ENCODE data around the gene TANGO2.

TANGO2 gene

GRCh38 chr22:20089977-20090729 is 69.2 kb downstream of the TANGO2 start:
- DNase-seq, result no peak

- no peak for DNase-seq
Observed at GRCh38 chr22:20090730-20091240, 69.9 kb downstream of the TANGO2 start.

GRCh38 chr22:20091690-20092476 is 71.0 kb downstream of the TANGO2 start:
- no peak for DNase-seq

GRCh38 chr22:20092477-20092854 is 71.6 kb downstream of the TANGO2 start:
- no peak for DNase-seq

GRCh38 chr22:20093418-20094196 is 72.7 kb downstream of the TANGO2 start:
- DNase-seq, result no peak

GRCh38 chr22:20094197-20094807 is 73.4 kb downstream of the TANGO2 start:
- DNase-seq, result no peak

DNA sequence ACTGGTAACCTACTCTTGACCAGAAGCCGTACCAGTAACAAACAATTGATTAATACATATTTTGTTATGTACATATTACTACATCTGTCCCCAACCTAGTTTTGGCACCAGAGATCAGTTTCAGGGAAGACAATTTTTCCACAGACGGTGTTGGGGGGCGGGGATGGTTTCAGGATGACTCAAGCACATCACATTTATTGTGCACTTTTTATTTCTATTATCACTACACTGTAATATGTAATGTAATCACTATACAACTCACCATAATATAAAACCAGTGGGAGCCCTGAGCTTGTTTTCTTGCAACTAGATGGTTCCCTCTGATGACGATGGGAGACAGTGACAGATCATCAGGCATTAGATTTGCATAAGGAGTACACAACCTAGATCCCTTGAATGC is 74.6 kb downstream of the TANGO2 start:
- DNase-seq, result no peak

GRCh38 chr22:20096574-20097420 is 75.9 kb downstream of the TANGO2 start:
- DNase-seq, result no peak

DNA sequence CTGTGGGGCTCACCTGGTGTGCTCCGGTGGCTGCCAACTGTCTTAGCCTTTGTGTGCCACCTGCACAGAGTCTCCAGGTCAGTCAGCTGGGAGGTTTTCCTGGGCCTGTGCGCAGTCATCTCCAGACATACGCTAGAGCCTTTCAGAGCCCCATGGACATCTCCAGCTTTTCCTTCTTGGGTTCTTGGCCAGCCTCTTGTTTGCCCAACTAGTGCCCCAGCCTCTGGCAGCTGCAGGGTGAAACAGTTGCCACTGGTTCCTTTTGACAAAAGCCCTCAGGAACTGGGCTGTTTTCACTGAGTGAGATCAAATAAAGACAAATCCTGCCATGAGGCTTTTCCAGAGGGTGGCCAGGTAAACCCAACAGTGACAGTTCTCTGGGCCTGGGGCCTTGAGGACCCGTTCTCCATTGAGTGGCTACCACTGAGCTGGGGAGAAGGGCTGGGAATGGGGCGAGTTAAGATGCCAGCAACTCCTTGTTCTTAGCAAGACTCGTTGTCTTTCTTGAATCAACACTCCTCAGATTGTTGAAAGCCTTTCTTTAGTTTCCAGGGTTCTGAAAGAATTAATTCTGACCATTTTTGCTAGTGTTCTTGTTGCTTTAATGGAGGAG is 78.3 kb downstream of the TANGO2 start:
- DNase-seq, result no peak

DNA sequence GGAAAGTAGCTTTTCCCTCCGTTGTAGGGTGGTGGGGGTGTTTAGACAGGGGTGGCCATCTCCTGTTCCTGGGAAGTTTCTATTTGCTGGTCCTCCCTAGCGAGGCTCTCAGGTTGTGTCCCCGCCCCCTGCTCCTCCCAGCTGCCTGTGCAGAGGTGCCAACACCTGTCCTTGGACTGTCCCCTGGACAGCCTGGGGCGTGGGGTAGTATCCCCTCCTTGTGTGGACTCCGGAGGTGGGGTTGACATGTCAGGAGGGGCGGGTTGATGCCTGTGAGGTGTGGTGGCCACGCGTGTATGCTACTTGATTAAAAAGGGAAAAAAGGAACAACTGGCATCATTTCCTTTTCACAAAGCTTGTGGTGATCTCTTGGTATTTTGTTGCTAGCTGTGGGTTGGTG is 80.7 kb downstream of the TANGO2 start:
- no peak for DNase-seq

DNA sequence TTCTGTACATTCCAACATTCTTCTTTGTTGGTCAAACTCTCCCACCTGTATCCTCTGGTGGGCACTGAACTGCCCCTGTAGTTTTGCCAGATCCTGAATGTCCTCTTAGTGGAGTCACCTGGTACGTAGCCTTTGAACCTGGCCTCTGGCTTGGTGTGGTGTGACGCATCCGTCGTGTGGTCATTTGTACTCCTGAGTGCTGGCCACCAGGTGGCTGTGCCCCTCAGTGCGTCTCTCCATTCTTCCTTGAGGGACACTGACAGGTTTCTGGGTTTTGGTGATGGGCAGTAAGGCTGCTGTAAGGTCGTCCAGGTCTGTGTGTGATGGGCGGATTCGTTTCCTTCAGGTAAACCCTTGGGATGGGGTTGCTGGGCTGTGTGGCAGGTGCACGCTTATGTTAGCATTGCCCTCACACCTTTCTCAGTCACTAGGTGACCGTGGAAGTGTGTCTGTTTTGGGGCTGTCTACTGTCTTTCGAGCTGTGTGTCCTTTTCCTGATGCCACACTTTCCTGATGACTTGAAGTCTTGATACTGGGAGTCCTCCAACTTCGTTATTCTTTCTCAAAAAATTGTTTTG is 81.4 kb downstream of the TANGO2 start:
- DNase-seq, result no peak

- no peak for DNase-seq
Observed at GRCh38 chr22:20105456-20106204, 84.7 kb downstream of the TANGO2 start.

- DNase-seq, result no peak
Observed at GRCh38 chr22:20106205-20106848, 85.4 kb downstream of the TANGO2 start.

DNA sequence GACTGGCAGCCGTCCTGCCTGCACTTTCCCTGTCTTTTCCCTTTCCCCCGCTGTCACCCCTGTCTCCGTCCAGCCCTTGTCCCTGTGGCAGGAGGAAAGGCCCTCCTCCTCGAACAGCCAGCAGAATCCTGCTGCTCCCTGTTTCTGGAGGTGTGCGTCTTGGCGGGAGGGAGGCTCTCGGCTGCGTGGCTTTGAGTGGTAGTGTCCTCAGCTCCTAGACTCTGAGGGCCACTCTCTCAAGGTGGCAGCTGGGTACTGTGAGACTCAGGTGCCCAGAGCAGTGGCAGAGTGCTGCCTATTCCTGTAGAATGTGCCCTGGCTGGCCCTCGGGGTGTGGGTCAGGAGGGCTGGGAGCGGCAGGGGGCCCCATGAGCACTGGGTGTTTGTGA is 85.9 kb downstream of the TANGO2 start:
- no peak for DNase-seq

DNA sequence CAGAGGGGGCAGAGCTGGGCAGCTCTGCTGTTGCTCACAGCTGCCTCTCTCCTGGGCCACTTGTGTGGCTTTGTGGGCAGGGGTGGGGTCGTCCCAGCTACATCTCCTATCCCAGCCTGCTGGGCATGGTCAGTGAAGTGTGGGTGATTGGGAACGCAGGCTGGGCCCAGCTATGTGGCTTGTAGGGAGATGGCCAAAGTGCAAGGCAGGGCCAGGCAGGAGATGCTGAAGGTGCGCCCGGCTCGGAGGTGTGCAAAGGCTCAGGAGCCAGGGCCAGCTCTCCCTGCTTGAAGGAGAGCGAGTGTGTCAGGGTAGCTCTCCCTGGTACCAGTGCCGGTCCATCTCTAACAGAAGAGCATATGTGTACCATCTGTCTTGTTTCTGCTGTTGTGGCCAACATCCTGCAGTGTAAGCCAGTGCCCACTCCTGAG is 86.6 kb downstream of the TANGO2 start:
- no peak for DNase-seq

GRCh38 chr22:20107951-20108756 is 87.2 kb downstream of the TANGO2 start:
- DNase-seq, result no peak

DNA sequence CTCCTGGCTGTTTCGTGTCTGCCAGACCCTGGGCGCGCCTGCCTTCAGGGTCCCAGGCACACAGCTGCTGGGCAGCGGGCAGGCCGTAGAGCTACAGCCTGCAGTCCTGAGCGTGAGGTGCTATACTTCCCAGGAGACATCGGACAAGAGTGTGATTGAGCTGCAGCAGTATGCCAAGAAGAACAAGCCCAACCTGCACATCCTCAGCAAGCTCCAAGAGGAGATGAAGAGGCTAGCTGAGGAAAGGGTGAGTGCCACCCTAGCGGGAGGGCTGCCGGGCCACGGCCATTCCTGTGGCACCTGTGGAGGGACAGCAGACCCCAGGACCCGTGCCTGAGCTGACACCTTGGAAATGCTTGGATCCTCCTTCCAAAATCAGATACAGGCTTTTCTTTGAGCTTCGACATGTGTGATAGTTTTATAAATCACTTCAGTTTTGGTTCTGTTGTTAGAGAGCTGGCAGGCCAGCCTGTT is 87.9 kb downstream of the TANGO2 start:
- DNase-seq, result no peak

Data from NCI-H2171 (cell line).